GM18517 (cell line): ENCODE results near the gene PIM3.

Source experiments
- ATAC-seq: cut with Tn5 transposase; IDR thresholded peaks from one replicate; pipeline ENCODE4 v1.9.1; 2021; ENCODE audit warnings: mild to moderate bottlenecking, moderate library complexity; ENCODE audit not compliant: unreplicated experiment

Gene PIM3

DNA sequence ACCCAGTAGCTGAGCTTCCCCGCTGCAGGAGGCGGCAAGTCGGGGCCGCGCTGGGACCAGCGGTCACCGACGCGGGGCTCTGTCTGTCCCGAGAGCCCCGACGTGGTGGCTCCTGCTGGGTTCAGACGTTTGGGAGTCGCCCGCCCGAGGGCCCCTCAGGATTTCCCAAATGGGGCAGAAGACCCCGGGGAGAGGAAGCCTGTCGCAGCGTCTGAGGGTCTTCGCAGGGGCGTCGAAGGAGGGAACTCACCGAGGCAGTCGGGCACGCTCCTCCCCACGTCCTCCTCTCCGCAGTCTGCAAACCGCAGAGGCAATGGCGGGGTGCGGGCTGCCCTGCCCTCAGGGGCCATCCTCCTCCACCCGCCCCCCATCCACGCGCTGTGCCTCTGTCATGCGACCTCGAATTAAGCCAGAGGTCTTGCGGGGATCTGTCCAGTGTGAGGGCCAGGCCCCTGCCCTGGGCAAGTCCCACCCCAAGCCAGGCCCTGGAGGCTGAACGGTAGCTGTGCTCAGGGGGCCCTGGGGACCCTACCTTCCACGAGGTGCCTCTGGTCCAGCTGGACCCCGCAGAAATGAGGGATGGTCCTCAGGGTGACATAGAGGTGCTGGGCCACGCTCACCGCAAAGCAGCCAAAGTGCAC lies 39.5 kb downstream of the PIM3 start:
- no peak for ATAC-seq

DNA sequence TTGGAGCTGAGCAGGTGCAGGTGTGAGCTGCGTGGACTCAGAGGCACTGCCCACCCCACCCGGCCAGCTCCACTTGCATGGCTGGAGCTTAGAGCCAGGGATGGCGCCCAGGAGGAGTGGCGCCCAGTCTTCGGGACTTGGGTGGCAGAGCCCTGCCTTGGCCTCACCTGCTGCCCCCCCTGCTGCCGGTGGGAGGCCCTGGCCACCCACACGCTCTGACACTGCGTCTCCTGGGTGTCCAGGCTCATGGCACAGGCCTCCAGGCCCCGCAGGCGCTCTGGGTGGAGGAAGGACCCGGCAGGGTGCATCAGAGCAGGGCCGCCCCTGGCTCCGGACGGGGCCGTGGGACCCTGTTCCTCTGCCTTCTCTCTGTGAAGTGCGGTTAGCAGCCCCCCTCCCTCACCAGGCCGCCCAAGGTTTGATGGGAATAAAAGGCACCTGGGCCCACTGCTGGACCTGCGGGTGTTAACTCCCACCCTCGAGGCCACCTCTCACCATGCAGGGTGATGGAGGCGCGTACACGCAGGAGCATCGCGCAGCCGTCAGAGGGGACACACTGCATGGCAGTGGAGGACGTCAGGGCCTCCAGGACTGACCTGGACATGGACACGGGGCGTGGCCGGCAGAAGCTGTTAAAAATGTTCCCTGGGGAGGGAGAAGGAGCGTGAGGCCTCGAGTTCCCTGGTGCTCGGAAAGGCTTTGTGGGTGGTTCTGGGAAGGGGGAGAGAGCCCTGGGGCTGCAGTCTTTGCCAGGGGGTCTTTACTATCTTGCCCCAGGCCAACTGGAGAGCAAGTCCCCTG lies 40.2 kb downstream of the PIM3 start:
- ATAC-seq = no peak

DNA sequence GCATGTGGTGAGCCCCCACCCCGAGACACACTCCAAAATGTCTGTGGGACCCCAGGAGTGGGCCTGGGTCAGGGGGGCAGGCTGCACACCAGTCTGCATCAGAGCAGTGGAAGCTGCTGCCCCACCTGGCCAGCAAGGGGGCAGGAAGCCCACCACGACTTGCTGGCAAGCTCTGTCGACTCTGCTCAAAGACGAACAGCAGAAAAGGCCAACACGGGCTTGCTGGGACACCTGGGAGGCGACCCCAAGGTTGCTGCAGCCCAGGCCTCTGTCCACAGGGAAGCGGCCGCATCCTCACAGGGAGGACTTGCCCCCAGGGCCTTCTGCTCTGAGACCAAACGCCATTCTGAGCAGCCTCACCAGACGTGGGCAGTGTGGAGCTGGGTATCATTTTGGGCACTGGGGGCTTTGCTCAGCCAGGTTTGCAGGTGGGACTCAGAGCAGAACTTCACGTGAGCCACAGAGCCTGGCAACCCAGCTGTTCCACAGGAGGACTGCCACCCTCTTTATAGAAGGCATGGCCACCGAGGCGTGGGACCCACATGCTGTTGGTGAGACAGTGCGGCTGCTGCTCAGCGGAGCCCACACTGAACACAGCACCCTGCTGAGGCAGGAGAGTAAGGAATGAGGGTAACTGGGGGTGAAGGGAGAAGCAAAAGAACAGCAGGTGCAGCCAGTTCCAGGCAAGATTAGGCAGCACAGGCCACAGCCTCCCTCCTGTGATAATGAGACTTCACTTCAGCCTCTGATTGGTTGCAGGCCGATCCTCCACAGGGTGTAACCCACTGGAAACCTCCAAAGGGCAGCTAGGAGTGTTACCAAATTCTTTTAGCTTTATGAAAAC lies 41.0 kb downstream of the PIM3 start:
- ATAC-seq = no peak

DNA sequence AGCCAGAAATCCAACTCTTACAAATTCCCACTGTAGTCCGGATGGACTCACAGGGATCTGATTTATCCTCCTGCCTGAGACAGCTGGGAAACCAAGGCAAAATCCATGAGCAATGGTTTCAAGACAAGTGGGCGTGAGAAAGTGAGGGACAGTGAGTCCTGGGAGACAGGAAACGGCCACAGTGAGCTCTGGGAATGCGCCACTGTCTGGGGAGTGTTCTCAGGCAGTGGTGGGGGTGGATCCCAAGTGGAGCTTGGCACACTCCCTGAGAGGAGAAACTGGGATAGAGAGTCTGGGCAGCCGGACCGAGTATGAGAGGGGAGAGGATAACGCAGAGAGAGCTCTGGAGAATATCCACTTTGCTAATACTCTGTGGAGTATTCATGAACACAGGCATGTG lies 42.2 kb downstream of the PIM3 start:
- no peak for ATAC-seq

DNA sequence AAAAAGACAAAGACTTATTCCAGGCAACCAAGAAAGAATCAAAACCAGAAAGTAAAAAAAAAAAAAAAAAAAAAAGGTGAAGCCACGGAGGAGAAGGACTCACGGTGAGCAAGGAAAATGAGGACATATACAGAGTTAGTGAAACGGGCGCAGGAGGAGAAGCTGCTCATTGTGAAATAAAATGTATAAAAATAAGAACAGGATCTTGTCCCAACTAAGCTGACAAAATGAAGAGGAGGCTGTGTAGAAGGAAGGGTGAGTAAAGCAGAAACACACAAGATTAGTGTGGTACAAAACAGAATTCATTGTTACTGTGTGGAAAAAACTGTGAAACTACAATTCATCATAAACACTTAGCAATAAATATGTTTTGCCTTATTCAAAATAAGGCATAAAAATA lies 44.3 kb downstream of the PIM3 start:
- no peak for ATAC-seq

DNA sequence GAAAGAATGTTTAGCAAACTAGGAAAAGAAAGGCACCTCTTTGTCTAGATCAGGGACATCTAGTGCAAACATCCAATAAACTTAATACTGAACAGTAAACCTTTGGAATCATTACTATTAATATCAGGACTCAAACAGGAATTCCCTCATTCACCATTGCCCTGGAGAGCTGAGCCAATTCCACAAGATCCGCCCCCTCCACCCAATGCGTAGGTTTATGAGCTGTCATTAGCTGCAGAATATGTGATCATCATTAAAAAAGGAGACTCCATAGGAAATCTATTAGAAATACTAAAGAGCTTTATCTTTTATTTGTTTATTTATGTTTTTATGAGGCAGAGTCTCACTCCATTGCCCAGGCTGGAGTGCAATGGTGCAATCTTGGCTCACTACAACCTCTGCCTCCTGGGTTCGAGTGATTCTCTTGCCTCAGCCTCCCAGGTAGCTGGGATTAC lies 46.5 kb downstream of the PIM3 start:
- no peak for ATAC-seq

DNA sequence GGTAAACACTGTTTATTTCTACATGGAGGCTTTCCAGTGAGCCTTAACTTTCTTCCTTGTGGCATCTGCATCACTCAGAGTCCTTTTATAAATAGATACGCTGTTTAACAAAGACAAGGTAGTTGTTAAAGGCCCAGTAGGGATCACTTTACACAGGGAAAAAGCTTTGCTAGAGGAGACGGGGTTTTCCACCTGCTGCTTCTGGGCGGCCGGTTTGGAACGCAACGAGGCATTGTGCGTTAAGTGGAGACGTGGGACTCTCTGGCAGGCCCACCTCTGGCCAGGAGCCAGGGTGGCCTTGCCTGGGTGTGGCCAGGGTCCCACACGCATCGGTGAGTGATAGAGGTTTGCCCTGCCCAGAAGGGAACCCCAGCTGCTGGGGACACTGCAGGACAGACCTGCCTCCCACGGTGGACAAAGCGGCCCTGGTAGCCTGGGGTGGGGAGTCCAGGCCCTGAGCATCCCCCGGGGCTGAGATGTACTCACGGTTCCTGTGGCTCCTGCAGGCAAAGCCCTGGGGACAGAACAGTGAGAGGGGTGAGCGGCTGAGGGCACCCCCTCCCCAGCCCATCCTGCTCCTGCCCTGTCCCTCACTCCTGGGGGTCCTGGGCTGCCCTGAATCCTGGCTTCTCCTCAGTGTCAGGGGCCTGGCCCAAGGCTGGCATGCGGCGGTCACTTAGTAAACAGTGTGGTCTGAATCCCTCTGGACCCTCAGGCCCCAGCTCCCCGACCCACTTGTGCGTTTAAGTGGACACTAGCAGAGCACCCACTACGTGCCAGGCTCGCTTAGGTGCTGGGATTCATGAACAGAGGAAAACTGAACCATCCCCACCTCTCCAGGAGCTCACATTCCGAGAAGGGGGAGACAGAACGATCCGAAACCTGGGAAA lies 47.8 kb downstream of the PIM3 start:
- no peak for ATAC-seq

DNA sequence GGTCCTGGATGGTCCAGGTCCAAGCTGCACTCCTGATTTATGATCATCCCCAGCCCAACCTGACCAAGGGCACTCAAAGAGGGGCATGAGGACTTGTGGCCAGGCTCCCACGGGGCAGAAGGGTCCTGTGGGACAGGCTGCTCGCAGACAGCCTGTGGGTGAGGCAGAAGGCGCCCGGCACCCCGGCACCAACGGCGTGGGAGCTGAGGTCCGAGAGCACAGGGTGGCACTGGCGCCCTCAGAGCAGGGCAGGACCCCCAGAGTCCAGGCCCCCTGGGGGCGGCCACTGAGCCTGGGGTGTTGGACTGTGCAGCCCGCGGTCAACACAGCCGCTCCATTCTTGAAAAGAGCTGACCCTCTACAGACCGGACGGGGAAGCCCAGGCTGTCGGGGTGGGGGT lies 48.7 kb downstream of the PIM3 start:
- no peak for ATAC-seq

DNA sequence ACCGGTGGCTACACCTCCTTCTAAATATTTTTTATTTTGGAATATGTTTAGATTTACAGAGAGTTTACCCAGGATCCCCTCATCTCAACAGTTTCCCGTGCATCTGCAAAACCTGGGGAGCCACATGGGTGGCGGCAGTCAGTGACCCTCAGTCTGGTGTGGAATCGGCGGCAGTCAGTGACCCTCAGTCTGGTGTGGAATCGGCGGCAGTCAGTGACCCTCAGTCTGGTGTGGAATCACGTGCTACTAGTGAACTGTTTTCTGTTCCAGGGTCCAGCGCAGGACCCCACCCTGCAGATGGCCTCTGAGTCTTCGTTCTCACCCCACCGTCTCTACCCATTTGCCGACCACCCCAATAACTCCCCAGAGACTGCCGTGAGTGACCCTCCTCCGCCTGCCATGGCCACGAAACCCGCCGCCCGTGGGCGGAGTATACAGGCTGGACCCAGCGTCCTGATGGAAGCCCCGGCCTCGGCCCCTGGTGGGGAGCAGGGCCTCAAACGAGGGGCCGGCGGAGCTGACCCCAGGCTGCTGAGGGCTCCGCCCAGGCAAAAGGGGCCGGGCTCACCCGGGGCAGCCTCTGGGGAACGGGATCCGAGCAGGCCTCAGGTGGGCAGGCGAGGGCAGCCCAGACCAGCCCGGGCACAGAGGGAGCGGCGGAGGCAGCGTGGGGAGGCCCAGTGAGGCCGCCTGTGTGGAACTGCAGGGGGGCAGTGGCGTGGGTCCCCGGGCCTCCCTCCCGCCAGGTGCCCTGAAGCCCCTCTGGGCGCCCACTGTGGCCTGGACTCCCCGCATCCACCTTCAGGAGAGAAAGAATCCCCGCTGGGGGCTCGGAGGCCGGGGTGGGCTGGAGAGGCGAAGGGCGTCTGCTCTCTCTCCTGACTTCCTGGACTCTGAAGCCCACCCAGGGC lies 49.4 kb downstream of the PIM3 start:
- ATAC-seq = no peak

DNA sequence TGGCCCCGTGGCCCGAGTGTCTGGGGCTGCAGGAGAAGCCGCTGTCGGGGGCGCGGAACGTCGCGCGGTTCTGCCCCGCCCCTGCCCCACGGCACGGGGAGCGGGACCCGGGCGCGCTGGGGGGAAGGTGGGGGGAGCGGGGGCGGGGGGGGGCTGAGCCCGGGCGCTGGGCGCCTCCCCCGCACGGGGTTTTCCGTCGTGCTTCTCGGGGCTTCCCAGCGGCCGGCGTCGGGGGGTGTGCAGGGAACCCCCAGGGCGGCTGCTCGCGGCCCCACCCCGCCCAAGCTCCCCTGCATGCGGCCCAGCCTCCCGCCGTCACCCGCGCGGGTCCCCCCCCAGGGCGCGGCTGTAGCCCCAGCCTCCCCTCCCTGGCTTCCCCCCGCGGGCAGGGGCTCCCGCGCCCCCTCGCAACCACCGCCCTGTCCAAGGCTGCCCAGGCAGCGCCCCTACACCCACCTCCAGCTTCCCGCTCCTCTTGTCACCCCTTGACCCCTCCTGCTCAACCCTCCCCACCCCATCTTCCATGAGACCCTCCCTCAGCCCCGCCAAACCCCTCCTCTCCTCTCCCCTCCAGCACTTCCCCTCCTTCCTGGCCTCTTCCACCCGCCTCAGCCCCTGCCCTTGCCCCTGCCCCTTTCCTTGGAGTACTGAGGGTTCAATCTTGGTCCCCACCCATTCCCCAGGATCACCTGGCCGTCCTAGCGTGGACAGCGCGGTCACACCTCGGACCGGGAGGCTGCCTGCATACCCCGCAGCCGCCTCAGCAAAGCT lies 50.3 kb downstream of the PIM3 start:
- no peak for ATAC-seq

DNA sequence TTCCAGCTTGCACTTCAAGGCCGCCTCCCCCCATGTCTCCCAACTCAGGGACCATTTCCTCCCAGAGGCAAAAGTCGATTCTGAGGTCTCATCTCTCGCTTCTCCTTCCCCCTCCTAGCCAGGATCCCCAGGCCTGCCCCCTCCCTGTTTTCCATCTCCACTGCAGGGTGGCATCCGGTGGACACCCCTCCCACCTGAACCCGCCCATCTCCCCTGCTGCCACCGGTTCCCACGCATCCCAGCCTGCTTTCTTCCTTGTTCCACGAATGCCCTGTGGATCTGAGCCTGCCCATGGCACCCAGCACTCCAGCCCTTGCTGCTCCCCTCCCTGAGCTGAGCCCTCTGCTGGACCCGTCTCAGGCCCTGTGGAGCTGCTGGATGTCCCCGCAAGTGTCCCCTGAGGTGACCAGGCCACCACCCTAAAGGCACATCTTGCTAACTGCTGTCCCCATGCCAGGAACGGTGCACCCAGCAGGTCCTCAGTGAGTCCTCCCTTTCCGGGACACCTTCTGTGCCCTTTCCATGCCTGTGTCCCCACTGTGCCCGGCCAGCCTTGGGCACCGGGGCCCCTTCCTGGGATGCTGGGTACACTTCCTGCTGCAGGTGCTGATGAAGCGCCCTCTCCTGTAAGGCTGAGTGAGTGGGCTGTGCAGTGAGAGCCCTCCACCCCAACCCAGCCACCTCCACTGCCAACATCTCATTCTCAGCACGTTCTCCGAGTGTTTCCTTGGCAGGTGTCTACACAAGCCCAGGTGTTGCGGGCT lies 51.1 kb downstream of the PIM3 start:
- no peak for ATAC-seq

DNA sequence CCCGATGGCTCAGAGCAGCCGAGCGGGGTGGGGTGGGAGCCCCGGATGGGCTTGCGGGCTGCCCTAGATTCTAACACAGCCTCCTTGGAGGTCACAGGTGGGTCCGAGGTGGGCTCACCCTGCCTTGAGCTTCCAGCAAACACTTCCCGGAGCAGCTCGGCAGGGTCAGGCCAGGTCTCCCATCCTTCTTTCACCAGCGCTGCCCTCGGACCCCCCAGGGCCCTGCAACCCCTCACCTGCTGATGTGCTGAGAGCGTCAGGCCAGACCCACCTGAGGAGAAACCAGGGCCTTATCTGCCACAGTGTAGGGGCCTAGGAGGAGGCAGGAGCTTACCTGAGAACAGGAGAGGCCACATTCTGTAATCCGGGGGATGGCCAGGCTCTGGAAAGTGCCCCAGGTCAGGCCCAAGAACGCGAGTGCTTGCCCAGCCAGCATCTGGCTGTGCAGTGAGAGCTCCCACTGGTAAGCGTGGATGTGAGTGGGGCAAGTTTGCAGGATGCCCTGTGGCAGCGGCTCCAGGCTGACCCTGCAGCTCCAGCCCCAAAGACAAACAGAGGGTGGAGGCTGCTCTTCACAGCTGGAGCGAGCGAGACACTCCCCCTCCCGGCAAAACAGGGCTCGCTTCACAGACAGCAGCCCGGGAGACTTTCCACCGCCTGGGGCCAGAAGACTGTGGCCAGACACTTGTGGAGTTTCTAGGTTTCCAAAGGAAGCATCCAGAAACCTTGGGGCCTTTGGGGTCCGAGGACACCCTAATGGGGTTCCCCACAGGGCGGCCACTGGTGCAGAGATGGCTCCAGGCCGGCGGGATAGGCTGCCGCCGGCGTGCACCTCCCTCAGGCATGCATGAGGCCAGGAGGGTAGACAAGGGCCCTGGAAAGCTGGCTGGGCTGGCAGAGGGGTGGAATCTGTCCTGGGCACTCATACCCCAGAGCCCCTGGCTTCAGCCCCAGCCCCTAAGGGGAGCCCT lies 51.9 kb downstream of the PIM3 start, which contains the start of gene IL17REL:
Gene IL17REL, minus strand, starts transcription at position 555 of the 971 bp plus-strand sequence. Its CDS starts 119 bp downstream, at position 436.
- ATAC-seq = no peak
